GM19324 (cell line): Measurements from ENCODE around the gene SMYD5.
"Not testable (repeated sequence)": the region's sequence is repeated elsewhere in the genome, so short reads cannot be mapped to it uniquely, and the experiment has no call there.

ENCODE experiments used
- ATAC-seq: cut with Tn5 transposase; IDR thresholded peaks from one replicate; pipeline ENCODE4 v1.9.1; 2021; ENCODE audit warnings: mild to moderate bottlenecking, moderate library complexity; ENCODE audit not compliant: unreplicated experiment, low FRiP score

SMYD5 gene

GRCh38 chr2:73214120-73215035, at the start of gene SMYD5:
Gene SMYD5, plus strand, starts transcription at chr2:73214245. Its CDS starts 22 bp downstream, at chr2:73214267.
- peak; percentile 90 for ATAC-seq

- not testable (repeated sequence) for ATAC-seq
These were observed 48.1 kb upstream of the SMYD5 start for GRCh38 chr2:73165978-73166377.

- not testable (repeated sequence) for ATAC-seq
These were observed 47.2 kb upstream of the SMYD5 start for GRCh38 chr2:73166813-73167212.

- ATAC-seq = not testable (repeated sequence)
These were observed 45.7 kb upstream of the SMYD5 start for GRCh38 chr2:73168348-73168747.

- not testable (repeated sequence) for ATAC-seq
These were observed 43.7 kb upstream of the SMYD5 start for GRCh38 chr2:73170341-73170740.

- ATAC-seq = no peak
These were observed 41.1 kb upstream of the SMYD5 start for GRCh38 chr2:73172963-73173362.

GRCh38 chr2:73173781-73174180, 40.3 kb upstream of the SMYD5 start:
- no peak for ATAC-seq

GRCh38 chr2:73174244-73174643, 39.8 kb upstream of the SMYD5 start:
- no peak for ATAC-seq

GRCh38 chr2:73174941-73175662, 38.9 kb upstream of the SMYD5 start:
- no peak for ATAC-seq

GRCh38 chr2:73175663-73176204, 38.3 kb upstream of the SMYD5 start:
- no peak for ATAC-seq

GRCh38 chr2:73176205-73176880, 37.7 kb upstream of the SMYD5 start:
- ATAC-seq = no peak

- peak; percentile 82 for ATAC-seq
These were observed 37.0 kb upstream of the SMYD5 start for GRCh38 chr2:73176881-73177644.

GRCh38 chr2:73177645-73178255, 36.3 kb upstream of the SMYD5 start:
- no peak for ATAC-seq

- no peak for ATAC-seq
These were observed 28.1 kb upstream of the SMYD5 start for GRCh38 chr2:73185965-73186364.

GRCh38 chr2:73187549-73187948, 26.5 kb upstream of the SMYD5 start:
- ATAC-seq = no peak

GRCh38 chr2:73197579-73197978, 16.5 kb upstream of the SMYD5 start:
- ATAC-seq = no peak

GRCh38 chr2:73200281-73200680, 13.8 kb upstream of the SMYD5 start:
- ATAC-seq = not testable (repeated sequence)

GRCh38 chr2:73202156-73203054, 11.6 kb upstream of the SMYD5 start, which contains the start of gene NOTO:
Gene NOTO, plus strand, starts transcription at chr2:73202574. Its CDS starts 93 bp downstream, at chr2:73202667.
- ATAC-seq = no peak
